Spinal cord (tissue), 10 donors: ENCODE measurements around the gene GLYAT. TPM values are rescaled to one million over a fixed set of nuclear protein-coding genes. Genes with fewer than 3 reads are reported as not detected.

Source experiments
- DNase-seq, 6 donors: peaks; one replicate each; pipeline versions ENCODE4 v3.0.0 to v3.0.0-alpha.2; 2013 to 2015; ENCODE audit warnings: low spot score in 6 of 6, low read depth in 4 of 6
- H3K27ac ChIP-seq: one replicate; pipeline ENCODE4 v1.5.1; 2013; ENCODE audit warnings: low read depth, low read length, control low read depth
- H3K27me3 ChIP-seq: one replicate; pipeline ENCODE4 v1.6.1; 2013; ENCODE audit warnings: low read length; ENCODE audit not compliant: control insufficient read depth, insufficient read depth
- H3K36me3 ChIP-seq: one replicate; pipeline ENCODE4 v1.6.1; 2013; ENCODE audit warnings: low read length; ENCODE audit not compliant: control insufficient read depth, insufficient read depth
- H3K4me1 ChIP-seq: one replicate; pipeline ENCODE4 v1.6.1; 2013; ENCODE audit warnings: low read length; ENCODE audit not compliant: control insufficient read depth, insufficient read depth
- H3K4me3 ChIP-seq: one replicate; pipeline ENCODE4 v1.5.1; 2013; ENCODE audit warnings: low read depth, low read length, control low read depth
- H3K9me3 ChIP-seq: one replicate; pipeline ENCODE4 v1.6.1; 2013; ENCODE audit warnings: low read length; ENCODE audit not compliant: control insufficient read depth, insufficient read depth
- WGBS: methylation state at CpG from one replicate; pipeline ENCODE4 v1.1.5; 2013; ENCODE audit warnings: missing lambda C conversion rate; ENCODE audit not compliant: insufficient coverage; 5-methylcytosine and 5-hydroxymethylcytosine counted together
- polyA plus RNA-seq, 2 donors: library from polyadenylated mRNA; unstranded; fragments of 120-200 nt; gene quantifications; one replicate each; pipeline ENCODE4 v1.2.1, GENCODE V29; 2013; ENCODE audit not compliant: insufficient read length in 2 of 2
- total RNA-seq, 2 donors: library from RNA; depleted of rRNA in 1 of 2; stranded (reverse); fragments of 120-200 nt in 1 of 2; fragments of >200 nt in 1 of 2; gene quantifications; one replicate each; pipeline versions ENCODE4 v1.2.3 to v1.2.4, GENCODE V29; 2013 to 2014
- donor health status: healthy.

Gene GLYAT
- total and polyA plus RNA-seq, 4 donors: 0.10 to 0.59 (median 0.59) TPM; not detected in 1

- Histone ChIP-seq H3K4me3 (no peak overlapping the region), H3K27ac (no peak overlapping the region), H3K9me3 (no peaks in the 10 kb centered on the region), H3K36me3 (no peaks in the 10 kb centered on the region), H3K4me1 (no peaks in the 10 kb centered on the region), H3K27me3 (no peaks in the 10 kb centered on the region)
- DNase-seq: no peak
These were observed 13.4 kb upstream of the GLYAT start for GRCh38 chr11:58744988-58745704.

- 30% methylated on average over 2 of the region's 3 CpGs for WGBS
- Histone ChIP-seq H3K27me3 (no peaks in the 10 kb centered on the region), H3K4me3 (no peak overlapping the region), H3K4me1 (no peaks in the 10 kb centered on the region), H3K27ac (no peak overlapping the region), H3K9me3 (no peaks in the 10 kb centered on the region), H3K36me3 (no peaks in the 10 kb centered on the region)
- no peak for DNase-seq
These were observed 11.5 kb upstream of the GLYAT start for GRCh38 chr11:58742981-58743880.

- no CpG with 5 or more reads among the region's 2 CpGs for WGBS
- no peaks in the 10 kb centered on the region for H3K9me3 ChIP-seq
- no peaks in the 10 kb centered on the region for H3K4me1 ChIP-seq
- no peak overlapping the region for H3K27ac ChIP-seq
- no peaks in the 10 kb centered on the region for H3K36me3 ChIP-seq
- H3K27me3 ChIP-seq: no peaks in the 10 kb centered on the region
- no peak overlapping the region for H3K4me3 ChIP-seq
- no peak for DNase-seq
These were observed 10.4 kb upstream of the GLYAT start for GRCh38 chr11:58742140-58742539.

- WGBS: no CpG with 5 or more reads among the region's 1 CpG
- Histone ChIP-seq H3K9me3 (no peaks in the 10 kb centered on the region), H3K27ac (no peak overlapping the region), H3K27me3 (no peaks in the 10 kb centered on the region), H3K36me3 (no peaks in the 10 kb centered on the region), H3K4me3 (no peak overlapping the region), H3K4me1 (no peaks in the 10 kb centered on the region)
- no peak for DNase-seq
These were observed 9.4 kb upstream of the GLYAT start for GRCh38 chr11:58741127-58741526.

DNA sequence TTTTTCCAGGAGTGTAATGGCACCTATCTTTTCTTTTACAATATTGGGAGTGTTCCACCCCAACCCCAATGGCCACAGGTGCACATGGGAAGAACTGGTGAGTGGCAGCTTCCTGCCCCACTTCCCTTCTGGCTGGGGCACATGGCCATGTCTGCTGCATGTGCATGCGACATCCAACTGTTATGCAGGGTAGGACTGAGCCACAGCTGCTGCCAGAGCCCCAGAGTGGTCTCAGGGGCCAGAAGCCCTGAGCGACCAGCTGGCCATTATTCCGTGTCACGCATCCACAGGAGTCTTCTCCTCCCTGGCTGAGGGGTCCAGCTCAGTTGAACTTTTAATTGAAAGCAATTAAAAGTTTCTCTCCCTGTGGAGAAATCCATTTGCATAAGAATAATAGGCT is 8.7 kb upstream of the GLYAT start:
- Histone ChIP-seq H3K4me1 (no peaks in the 10 kb centered on the region), H3K9me3 (no peaks in the 10 kb centered on the region), H3K27me3 (no peaks in the 10 kb centered on the region), H3K27ac (no peak overlapping the region), H3K36me3 (no peaks in the 10 kb centered on the region), H3K4me3 (no peak overlapping the region)
- WGBS: 86% methylated on average over 2 of the region's 4 CpGs
- no peak for DNase-seq

DNA sequence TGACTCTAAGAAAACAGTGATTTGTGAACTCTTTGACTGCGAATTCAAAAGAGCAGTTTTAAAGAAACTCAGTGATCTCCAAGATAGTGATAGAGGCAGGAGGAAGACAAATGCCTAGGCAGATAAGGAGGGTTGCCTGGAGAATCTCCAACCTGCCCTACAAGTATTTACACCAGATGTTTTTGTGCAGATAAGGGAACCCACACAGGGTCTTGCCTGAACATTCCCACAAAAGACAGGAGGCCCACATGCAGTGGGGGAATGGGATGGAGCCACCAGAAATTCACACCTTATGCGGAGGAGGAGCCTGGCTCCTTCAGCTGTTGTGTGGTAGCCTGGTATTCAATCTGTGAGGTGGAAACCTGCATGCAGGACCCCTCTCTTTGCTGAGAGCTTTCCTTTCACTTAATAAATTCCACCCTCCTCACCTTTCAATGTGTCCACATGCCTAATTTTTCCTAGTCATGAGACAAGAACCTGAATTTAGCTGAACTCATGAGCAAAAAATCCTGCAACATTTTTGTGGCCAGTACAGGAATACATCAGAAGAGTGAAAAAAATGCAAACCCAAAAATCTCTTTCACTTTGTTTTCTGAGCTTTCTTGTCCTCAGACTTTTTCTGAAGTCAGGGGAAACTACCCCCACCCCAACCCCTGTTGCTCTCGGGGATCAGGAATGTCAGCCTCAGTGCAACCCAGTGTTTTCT is 8.1 kb upstream of the GLYAT start:
- no peaks in the 10 kb centered on the region for H3K36me3 ChIP-seq
- no peak overlapping the region for H3K4me3 ChIP-seq
- H3K4me1 ChIP-seq: no peaks in the 10 kb centered on the region
- no CpG with 5 or more reads among the region's 3 CpGs for WGBS
- no peak for DNase-seq
- H3K27me3 ChIP-seq: no peaks in the 10 kb centered on the region
- H3K27ac ChIP-seq: no peak overlapping the region
- no peaks in the 10 kb centered on the region for H3K9me3 ChIP-seq

- Histone ChIP-seq H3K9me3 (no peaks in the 10 kb centered on the region), H3K4me1 (no peaks in the 10 kb centered on the region), H3K36me3 (no peaks in the 10 kb centered on the region), H3K27me3 (no peaks in the 10 kb centered on the region), H3K4me3 (no peak overlapping the region), H3K27ac (no peak overlapping the region)
- 50% methylated on average over 1 of the region's 4 CpGs for WGBS
- DNase-seq: no peak
These were observed 3.1 kb upstream of the GLYAT start for GRCh38 chr11:58734681-58735490.

GRCh38 chr11:58730507-58731089 is 1.1 kb downstream of the GLYAT start:
- no peak for DNase-seq
- no peaks in the 10 kb centered on the region for H3K9me3 ChIP-seq
- no peaks in the 10 kb centered on the region for H3K36me3 ChIP-seq
- H3K4me1 ChIP-seq: no peaks in the 10 kb centered on the region
- no peak overlapping the region for H3K27ac ChIP-seq
- H3K27me3 ChIP-seq: no peaks in the 10 kb centered on the region
- no peak overlapping the region for H3K4me3 ChIP-seq

DNA sequence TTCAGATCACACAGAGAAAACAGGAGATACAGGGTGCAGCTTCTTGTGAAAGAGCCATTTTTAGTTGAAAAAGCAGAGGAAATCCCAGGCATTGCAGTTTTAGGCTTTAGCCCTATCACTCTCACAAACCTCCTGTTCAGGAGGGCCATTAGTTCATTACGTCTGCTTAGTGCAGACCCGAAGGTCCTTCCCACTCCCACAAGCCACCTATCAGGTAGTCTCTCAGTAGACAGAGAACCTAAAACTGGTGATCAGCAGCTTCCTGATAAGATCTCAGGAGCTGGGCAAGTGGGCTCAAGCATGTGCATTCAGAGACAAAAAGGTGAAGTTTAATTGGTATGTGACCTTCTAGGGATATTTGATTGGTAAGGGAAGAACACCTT is 4.3 kb downstream of the GLYAT start:
- DNase-seq: no peak
- H3K27ac ChIP-seq: no peak overlapping the region
- H3K36me3 ChIP-seq: no peaks in the 10 kb centered on the region
- 95% methylated on average over 2 of the region's 2 CpGs for WGBS
- H3K4me1 ChIP-seq: no peaks in the 10 kb centered on the region
- H3K4me3 ChIP-seq: no peak overlapping the region
- H3K9me3 ChIP-seq: no peaks in the 10 kb centered on the region
- no peaks in the 10 kb centered on the region for H3K27me3 ChIP-seq
